DMS53 treated with DMSO at 0.1 percent for 48 hours (cell line): ENCODE results near the gene HMMR.
"Not testable (repeated sequence)": the region's sequence is repeated elsewhere in the genome, so short reads cannot be mapped to it uniquely, and the experiment has no call there.

Experiments
- DNase-seq: peaks from one replicate; lab custom pipeline; 2025; ENCODE audit not compliant: unreplicated experiment; lab: John Stamatoyannopoulos, UW

Gene HMMR, protein sequence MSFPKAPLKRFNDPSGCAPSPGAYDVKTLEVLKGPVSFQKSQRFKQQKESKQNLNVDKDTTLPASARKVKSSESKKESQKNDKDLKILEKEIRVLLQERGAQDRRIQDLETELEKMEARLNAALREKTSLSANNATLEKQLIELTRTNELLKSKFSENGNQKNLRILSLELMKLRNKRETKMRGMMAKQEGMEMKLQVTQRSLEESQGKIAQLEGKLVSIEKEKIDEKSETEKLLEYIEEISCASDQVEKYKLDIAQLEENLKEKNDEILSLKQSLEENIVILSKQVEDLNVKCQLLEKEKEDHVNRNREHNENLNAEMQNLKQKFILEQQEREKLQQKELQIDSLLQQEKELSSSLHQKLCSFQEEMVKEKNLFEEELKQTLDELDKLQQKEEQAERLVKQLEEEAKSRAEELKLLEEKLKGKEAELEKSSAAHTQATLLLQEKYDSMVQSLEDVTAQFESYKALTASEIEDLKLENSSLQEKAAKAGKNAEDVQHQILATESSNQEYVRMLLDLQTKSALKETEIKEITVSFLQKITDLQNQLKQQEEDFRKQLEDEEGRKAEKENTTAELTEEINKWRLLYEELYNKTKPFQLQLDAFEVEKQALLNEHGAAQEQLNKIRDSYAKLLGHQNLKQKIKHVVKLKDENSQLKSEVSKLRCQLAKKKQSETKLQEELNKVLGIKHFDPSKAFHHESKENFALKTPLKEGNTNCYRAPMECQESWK

DNA sequence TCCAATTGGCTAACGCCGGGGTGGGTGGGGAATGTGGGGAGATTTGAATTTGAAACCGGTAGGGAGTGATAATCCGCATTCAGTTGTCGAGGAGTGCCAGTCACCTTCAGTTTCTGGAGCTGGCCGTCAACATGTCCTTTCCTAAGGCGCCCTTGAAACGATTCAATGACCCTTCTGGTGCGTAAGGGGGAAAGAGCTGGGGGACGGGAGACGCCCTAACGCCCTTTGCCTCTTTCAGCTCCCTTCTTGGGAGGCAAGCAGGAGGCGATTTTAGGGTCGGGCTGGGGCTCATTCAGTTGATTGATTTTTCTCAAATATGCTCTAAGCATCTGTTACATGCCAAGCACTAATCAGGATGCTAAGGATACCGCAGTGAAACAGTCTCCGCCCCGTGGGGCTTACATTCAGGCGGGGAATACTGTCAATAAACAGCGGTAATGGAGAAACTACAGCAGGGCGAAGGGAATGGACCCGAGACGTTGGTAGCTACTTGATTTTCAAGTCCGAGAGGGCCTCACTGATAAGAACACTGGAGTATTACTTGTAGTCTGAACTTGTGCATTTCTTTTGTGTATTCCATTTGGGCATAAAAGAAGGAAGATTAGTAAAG, at the start of gene HMMR:
HMMR (plus strand) TSS at position 71 of the 610 bp plus-strand sequence; CDS start at position 132, 61 bp downstream.
- DNase-seq: peak; percentile 64

DNA sequence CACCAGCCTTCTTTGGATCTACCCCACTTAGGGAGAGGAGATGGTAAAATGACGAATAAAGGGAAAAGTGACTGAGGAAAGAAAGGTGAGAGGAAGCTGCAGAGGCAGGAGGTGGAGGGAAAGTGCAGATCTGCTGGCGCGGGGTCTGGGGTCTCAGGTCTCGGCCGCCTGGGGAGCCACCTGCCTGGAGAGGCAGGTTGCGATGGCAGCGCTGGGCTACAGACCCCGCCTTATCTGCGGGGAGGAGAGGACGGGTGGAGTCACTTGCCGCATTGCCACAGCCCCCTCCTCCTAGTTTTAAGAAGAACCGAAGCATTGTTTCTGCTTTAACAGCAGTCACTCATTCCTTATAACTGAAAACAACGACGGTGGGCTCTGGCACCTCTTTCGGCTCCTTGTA, 44.8 kb upstream of the HMMR start:
- not testable (repeated sequence) for DNase-seq

DNA sequence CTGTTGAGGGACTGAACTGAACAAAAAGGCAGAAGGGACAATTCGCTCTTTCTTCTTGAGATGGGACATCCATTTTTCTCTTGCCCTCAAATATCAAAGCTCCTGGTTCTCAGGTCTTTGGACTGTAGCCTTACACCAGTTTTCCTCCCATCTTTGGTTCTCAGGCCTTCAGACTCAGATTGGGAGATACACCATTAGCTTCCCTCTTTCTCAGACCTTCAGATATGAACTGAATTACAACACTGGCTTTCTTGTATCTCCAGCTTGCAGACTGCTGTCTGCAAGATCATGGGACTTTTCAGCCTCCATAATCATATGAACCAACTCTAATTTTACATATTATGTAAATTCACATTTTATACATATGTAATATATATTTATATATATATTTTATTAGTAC, 35.6 kb upstream of the HMMR start:
- DNase-seq: no peak

DNA sequence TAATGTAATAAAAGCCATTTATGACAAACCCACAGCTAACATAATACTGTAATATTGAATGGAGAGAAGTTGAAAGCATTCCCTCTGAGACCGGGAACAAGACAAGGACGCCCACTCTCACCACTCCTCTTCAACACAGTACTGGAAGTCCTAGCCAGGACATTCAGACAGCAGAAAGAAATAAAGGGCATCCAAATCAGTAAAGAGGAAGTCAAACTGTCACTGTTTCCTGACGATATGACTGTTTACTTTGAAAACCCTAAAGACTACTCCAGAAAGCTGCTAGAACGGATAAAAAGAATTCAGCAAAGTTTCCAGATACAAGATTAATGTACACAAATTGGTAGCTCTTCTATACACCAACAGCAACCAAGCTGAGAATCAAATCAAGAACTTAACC, 34.3 kb upstream of the HMMR start:
- DNase-seq: not testable (repeated sequence)

DNA sequence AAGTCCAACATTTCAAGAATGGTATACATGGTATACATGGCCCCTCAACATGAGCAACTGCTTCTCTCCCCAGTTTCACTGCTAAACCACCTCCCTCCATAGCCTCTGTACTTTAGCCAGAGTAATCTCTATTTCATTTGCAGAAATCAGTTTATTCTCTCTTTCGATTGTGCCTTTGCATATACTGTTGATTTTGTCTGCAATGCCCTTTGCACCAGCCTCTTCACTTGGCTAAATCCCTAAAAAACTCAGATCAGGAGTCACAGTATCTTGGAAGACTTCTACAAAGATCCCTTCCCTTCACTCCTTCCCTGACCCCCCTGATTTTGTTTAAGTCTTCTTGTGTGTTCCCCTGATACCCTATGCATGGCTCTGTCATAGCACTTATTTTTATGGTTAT, 27.9 kb upstream of the HMMR start:
- no peak for DNase-seq

DNA sequence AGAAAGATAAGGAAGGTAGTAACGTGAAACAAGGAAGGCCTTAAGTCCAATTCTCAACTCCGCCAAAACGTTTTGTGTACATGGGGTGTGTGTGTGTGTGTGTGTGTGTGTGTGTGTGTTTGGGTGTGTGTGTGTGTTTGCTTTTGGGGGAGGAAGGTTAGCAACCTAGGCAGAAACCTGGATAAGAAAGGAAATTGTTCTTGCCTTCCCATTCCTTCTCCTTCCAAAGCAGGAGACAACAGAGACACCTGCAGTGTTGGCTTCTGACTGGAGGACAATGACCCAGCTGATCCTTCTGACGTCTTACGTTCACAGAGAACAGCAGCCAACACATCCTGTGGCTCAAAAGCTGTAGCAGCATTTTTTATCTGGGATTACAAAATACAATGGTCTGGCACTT, 27.2 kb upstream of the HMMR start:
- no peak for DNase-seq

DNA sequence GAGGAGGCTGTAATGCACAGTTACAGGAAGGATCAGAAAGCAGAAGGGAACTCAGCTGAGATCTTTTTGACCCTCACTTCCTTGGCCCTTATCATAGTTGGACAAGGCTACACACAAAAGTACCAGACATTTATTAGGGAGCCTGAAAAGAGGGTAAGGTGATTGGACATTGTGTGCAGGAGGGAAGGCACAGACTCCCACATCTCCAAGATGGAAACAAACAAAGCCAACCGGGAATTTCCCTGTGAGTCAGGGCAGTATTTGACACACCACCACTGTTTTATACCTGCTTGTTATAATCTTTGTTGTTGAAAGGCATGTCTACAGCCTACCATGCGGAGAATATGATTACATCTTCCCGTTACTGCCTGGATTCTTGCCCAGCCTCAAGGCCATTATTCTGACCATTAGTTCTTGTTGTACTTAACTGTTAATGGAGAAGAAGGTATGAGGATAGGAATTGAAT, 26.0 kb upstream of the HMMR start:
- DNase-seq: no peak

DNA sequence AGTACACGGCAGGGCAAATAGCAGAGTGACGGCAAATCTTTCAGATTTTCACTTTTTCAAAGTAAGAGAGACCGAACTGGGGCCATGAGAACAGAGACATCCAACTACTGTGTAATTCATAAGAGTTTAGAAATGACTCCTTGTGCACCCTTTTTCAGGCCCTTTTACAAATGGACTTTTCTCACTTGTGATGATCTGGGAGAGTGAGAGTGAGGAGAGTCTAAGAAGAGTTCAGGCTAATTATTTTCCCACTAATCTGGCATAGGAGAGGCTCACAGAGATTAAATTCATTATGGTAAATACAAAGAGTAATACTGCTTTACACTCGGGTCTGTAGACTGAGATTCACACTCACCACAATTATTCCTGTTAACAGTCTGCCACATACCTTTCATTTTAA, 23.9 kb upstream of the HMMR start:
- DNase-seq: no peak

DNA sequence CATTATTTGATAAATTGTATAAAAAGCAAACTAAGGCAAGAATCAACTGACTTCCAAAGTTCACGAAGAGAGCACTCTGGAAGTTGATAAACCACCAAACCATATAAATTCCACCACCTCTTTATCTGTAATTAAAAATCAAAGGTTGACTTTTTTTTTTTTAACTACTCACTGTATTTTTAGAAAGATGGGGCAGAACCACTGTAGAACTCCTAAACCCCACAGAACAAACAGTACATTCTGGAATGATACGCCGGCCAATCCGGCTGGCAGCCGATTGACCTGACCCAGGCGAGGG, 23.5 kb upstream of the HMMR start:
- no peak for DNase-seq

DNA sequence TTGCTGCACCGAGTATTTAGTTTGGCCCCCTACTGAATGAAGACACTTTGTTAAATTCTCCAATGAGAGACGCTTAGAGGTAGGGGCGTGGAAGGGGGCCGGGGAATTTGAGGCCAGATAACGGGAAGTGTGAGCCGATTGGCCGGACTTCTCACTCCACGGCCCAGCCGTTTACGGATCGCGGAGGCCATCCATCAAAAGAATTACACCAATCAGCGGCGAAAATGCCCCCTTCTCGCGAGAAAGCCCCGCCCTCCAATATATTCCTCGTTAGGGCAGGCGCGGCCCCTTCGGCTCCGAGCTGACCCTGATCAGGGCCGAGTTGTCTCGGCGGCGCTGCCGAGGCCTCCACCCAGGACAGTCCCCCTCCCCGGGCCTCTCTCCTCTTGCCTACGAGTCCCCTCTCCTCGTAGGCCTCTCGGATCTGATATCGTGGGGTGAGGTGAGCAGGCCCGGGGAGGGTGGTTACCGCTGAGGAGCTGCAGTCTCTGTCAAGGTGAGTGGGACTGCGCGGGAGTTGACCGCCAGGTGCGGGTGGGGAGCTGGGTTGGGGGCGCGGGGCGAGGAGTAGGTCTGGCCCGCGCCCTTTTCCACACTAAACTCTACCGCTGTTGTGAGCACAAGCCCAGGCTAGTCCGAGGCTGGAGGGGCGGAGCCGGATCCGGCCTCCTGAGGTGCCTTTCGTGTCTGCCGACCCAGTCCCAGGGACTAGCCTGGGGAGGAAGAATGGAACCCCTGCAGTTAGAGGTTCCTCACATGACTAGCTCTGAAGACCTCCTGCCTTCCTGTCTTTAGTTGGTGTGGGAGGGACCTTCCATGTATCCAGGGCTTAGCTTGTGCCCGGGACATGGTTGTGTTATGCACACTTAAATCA, 22.9 kb upstream of the HMMR start, which contains the start of gene CCNG1:
CCNG1 (plus strand) TSS at position 287 of the 874 bp plus-strand sequence. CDS start 1,662 bp downstream, outside the sequence.
- DNase-seq: peak; percentile 96

DNA sequence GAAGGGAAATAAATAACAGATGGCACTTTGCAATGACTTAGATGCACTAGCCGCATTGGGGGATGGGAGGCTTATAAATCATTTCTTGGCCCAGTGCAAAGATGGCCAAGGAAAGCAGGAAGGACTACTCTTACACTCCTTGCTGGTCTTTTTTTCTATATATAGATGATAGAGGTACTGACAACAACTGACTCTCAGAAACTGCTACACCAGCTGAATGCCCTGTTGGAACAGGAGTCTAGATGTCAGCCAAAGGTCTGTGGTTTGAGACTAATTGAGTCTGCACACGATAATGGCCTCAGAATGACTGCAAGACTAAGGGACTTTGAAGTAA, 21.4 kb upstream of the HMMR start:
- no peak for DNase-seq

DNA sequence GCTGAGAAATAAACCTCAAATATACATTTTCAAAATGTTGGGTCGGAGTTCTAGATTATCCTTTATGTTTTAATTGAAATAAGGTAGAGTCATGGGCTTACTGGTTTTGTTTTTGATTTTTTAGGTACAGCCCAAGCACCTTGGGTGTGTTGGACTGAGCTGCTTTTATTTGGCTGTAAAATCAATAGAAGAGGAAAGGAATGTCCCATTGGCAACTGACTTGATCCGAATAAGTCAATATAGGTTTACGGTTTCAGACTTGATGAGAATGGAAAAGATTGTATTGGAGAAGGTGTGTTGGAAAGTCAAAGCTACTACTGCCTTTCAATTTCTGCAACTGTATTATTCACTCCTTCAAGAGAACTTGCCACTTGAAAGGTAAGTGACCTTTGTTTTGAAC, 19.5 kb upstream of the HMMR start:
- no peak for DNase-seq

DNA sequence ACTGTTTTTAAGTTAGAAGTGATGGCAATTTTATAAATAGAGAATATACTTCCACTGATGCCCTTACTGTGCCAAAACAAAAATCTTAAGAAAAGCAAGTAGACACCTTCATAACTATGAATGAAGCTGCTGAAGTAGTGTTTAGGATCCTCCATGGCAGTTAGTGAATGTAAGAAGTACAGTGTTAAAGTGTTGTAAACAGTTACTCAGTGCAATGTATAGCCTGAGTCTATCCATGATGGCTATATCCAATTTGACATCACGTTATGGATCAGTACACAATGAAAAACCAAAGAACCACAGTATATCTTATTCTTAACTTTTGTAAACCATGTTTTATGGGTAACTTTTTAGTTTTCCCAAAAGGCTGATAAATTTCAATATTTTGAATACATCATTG, 15.9 kb upstream of the HMMR start:
- DNase-seq: no peak

DNA sequence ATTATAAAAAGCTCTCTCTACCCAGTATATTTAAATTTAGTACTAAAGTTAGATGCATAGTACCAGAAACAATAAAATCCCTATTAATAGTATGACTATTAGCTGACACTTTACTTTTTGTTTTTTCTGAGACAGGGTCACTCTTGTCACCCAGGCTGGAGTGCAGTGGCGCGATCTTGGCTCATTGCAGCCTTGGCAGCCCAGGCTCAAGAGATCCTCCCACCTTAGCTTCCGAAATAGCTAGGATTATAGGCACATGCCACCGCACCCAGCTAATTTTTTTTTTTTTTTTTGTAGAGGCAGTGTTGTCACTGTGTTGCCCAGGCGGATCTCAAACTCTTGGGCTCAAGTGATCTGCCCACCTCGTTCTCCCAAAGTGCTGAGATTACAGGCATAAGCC, 15.1 kb upstream of the HMMR start:
- no peak for DNase-seq

DNA sequence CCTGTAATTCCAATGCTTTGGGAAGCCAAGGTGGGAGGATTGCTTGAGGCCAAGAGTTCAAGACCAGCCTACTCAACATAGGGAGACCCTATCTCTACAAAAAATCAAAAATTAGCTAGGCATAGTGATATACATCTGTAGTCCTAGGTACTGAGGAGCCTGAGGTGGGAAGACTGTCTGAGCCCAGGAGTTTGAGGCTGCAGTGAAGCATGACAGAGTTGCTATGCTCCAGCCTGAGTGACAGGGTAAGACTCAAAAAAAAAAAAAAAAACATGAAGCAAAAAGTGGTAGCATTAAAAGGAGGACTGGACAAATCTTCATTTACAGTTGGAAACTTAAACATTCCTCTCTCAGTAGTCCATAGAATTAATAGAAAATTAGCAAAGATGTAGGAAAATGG, 13.2 kb upstream of the HMMR start:
- no peak for DNase-seq

DNA sequence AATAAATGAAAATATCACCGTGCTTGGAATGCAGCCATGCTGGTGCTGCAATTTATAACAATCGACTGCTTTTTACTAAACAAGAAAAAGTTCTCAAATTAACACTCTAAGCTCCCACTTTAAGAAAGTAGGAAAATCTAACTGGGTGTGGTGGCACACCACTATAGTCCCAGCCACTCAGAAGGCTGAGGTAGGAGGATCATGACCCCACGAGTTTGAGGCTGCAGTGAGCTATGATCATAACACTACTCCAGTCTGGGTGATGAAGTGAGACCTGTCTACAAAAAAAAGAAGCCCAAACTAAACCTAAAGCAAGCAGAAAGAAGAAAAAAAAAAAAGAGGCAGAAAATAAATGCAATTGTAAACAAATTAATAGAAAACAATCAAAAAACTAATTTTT, 12.6 kb upstream of the HMMR start:
- no peak for DNase-seq

DNA sequence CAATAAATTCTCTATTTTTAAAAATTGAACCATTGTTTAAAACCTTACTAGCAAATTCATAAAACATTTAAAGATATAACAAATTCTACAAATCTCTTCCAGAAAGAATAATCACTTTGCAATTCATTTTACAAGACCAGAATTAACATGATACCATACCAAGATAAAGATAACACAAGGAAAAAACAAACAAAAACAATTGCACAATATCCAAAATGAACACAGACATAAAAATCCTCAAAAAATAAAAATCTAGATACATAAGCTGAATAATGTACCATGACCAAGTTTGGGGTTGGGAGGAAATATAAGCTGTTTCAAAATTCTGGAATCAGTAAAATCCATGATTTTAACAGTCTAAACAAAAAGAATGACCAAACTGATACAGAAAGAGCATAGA, 11.9 kb upstream of the HMMR start:
- DNase-seq: no peak

DNA sequence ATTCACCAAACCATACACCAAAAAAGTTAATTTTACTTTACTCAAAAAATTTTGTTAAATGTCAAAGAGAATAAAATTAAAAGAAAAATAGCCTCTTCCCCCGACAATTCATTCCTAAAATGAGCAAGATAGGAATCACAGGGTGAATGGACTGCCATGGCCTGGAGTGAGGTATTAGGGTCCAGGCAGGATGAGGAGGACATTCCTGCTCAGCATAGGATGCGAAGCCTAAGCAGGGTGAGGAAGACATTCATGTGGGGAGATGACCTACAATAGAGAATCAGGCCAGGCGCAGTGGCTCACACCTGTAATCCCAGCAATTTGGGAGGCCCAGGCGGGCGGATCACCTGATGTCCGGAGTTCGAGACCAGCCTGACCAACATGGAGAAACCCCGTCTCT, 8.9 kb upstream of the HMMR start:
- DNase-seq: no peak

DNA sequence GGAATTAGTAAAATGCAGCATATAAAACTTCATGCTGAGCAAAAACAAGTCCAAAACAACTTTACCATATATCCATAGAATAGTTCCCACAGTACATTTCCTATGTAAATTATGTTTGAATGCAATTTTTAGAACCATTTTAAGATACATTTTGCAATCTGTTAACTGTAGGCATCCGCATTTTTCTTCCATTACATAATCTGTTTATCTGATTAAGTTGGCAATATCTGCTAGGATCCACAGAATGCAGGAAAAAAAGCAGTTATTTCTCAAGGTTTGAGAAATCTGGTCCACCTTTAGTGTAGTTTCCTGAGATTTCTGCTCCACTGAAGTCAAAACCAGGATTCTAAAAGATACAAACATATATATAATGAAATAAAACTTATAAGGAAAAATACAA, 6.7 kb upstream of the HMMR start:
- DNase-seq: no peak

DNA sequence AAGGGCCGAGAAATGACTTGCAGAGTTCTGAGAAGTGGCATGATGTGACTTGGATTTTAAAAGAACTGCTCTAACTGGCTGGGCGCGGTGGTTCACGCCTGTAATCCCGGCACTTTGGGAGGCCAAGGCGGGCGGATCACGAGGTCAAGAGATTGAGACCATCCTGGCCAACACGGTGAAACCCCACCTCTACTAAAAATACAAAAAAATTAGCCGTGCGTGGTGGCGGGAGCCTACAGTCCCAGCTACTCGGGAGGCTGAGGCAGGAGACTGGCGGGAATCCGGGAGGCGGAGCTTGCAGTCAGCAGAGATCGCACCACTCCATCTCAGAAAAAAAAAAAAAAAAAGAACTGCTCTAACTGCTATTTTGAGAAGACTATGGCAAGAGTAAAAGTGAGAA, 5.0 kb upstream of the HMMR start:
- not testable (repeated sequence) for DNase-seq

DNA sequence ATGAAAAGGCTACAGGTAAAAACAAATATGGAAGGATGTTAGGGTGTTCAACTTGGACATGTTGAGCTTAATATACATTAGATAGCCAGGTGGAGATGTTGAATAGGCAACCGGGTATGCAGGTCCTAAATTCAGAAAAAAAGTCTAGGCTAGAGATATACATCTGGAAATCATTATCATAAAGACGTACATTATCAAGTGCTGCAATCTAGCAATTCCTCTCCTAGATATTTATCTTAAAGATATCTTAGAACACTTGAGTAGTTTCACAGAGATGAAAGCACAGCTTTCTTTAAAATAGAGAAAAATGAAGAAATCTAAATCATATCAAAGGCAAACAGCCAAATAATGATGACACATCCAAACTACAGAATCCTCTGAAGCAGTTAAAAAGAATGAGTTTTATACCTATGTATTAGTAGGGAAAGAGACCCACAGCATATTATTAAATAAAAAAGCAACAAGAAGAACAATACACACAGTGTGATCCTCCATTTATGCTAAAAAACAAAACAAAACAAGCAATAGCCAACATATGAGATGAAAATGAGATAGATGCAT, 4.3 kb upstream of the HMMR start:
- no peak for DNase-seq
